Measurements from ENCODE around the gene INTU.
"Not testable (repeated sequence)": the region's sequence is repeated elsewhere in the genome, so short reads cannot be mapped to it uniquely, and the experiment has no call there.

INTU gene

DNA sequence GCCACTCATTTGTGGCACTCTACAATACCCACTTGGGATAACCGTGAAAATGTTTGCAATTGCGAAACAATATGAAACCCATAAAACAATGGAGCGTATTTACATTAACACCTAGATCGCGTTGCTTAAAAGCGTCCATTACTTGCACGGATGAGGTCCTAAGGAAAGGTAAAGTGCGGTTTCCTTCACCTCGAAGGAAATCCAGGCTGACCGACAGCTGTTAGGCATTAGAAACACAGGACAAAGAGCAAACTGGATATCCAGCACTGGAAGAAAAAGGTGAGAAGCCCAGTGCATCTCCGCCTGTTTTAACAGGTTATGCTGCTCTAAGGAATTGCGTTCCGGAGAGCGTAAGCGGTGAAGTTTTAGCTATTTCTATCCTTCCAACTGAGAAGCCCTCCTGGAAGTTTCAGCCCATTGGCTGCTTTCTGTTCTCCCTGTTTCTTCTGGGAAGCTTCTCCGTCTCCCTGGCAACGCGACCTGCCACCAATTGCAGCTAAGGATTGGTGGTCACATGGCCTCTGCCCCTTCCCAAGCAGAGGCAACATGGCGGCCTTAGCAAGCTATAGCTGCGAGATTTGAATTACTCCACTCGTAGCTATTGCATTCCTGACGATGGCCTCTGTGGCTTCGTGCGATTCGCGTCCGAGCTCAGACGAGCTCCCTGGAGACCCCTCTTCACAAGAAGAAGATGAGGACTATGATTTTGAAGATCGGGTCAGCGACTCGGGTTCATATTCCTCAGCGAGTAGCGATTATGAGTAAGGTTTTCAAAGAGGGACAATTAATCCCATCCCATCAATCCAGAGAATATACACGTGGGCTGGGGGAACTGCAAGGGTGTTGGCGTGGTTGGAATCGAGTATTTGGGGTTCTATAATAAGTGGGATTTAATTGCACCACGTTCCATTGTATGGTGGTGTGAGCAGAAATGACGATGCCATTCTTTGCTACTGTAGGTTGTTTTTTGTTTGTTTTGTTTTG, at the start of gene INTU:
TSS of gene INTU (plus strand) at position 538 of the 984 bp plus-strand sequence. CDS start at position 616, 78 bp downstream.
- peak; percentile 89 for DNase-seq (ENCODE audit: low read depth, low spot score)

DNA sequence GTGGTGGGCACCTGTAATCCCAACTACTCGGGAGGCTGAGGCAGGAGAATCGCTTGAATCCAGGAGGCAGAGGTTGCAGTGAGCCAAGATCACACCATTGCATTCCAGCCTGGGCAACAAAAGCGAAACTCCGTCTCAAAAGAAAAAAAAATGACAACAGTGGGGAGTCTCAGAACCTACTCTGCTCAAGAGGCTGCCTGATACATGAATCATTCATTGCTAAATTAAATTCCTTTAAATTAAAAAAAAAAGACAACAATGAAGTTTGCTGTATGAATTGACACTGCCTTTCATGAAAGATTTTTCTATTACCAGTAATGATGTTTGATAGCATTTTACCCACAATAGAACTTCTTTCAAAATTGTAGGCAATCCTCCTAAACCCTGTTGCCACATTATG, 46.3 kb upstream of the INTU start:
- DNase-seq (ENCODE audit: low read depth, low spot score): not testable (repeated sequence)

DNA sequence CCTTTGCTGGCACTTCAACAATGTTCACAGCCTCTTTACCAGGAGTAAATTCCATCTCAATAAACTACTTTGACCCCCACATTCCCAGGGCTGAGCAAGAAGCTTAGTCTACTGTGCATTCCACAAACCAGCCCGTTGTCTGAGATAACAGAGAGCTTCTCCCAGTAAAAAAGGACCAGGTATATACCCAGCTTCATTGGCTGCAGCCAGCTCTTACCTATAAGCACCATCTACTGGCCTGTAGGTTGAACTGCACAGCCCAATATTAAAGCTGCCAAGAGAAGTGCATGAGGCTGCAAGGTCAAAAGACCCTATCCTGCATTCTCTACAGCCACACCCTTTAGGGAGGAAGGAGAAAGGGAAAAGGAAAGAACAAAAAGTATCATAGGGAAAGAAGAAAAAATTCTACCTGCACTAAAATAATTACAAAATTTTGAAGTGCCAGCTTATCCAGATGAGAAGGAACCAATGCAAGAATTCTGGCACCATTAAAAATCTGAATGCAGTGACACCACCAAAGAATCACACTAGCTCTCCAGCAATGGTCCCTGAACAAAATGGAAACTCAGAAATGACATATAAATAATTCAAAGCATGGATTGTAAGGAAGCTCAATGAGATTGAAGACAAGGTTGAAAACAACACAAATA, 45.7 kb upstream of the INTU start:
- DNase-seq (ENCODE audit: low read depth, low spot score): peak; percentile 64

DNA sequence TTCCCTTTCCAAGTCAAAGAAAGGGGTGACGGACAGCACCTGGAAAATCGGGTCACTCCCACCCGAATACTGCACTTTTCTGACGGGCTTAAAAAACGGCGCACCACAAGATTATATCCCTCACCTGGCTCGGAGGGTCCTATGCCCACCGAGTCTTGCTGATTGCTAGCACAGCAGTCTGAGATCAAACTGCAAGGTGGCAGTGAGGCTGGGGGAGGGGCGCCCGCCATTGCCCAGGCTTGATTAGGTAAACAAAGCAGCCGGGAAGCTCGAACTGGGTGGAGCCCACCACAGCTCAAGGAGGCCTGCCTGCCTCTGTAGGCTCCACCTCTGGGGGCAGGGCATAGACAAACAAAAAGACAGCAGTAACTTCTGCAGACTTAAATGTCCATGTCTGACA, 43.6 kb upstream of the INTU start:
- not testable (repeated sequence) for DNase-seq (ENCODE audit: low read depth, low spot score)

DNA sequence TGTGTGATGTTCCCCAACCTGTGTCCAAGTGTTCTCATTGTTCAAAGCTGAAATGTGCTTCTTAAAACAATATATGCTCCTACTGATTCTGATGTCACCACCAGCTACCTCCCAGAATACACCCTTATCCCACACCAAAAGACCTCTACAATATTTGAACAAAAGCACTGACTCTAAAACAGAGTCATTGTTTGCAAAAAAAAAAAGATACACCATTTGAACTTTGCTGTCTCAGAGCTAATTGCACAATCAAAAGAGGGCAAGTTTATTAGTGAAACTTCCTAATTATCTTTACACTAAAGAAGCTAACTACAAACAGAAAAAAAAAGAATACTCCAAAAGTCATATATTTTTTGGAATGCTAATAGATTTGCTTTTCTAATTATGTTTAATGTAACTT, 34.1 kb upstream of the INTU start:
- no peak for DNase-seq (ENCODE audit: low read depth, low spot score)

DNA sequence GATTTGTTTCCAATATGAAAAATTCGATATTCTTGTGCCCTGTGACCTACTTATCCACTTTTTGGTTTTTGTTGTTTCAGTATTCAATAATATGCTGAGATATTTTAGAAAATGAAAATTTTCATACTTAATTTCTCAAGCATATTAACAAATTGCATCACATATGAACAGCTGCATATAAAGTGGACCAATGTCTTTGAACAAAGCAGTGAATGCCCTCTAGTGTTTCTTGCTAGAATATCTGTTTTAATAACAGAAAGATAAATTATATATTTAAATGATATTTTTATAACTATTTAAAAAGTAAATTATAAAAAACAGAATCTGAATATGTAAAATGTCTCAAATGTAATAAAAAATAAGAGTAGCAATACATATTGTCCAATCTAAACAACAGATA, 31.7 kb upstream of the INTU start:
- no peak for DNase-seq (ENCODE audit: low read depth, low spot score)

DNA sequence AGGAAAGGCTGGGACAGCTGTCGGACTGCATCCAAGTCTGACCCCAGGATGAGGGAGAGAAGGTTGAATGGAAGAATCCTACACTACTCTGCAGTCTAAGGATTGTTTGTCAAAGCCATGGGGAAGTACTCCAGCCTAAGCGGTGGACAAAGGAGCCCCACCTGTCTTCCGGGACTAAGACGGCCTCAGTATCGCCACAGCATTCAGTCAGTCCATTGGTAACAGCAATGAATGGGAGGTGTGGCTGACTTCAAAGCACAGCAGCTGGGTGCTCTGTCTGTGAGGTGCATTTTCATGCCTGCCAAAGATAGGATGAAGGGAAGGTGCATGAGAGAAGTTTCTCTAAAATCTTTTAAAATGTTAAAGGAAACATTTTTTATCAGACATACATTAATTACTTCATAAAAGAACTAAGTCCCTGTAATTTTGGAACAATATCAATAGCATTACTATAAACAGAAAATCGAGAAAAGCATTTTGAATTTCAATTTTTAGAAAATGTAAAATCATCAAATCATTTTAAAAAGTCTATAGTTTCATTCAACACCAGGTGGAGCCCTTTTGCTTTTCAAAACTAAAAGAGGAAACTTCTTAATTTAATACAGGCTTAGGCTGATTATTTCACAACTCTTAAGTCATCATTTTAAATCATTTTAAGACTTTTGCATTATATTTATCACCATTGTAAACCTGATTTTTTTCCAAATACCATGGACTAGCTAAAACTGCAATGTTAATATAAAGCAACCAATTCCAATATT, 27.6 kb upstream of the INTU start:
- DNase-seq (ENCODE audit: low read depth, low spot score): peak; percentile 91

DNA sequence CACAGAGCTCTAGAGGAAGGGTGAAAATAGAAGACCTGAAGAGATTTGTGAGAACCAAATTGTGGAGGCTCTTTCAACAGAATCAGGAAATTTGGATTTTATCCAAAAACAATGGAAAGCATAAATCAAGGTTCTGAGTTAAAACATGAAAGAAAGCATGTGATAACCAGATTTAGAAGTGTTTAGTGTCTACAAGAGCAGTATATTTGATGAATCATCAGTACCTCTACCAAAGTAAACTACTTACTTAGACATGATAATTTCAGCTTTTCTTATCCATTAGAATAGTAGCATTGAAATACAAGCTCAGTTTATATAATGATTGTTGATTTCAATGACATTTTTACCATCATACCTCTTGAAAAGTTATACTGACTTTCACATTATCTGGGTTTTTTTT, 25.9 kb upstream of the INTU start:
- DNase-seq (ENCODE audit: low read depth, low spot score): no peak

DNA sequence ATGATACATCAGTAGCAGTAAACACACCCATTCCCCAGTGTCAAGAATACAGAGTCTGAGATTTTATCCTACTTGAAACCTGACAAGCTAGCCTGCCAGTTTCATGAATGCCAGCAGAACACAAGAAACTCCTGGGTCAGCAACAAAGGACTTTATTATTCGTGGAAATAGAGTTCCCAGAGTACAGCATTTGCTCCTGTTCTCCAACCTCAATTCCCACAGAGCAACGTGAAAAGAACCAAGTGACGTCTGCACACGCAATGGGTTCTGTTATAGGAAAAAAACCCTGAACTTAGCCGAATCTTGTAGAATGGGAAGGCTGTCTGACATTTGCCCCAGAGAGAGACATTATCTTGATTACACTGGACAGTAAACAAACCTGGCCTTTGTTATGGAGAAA, 23.3 kb upstream of the INTU start:
- DNase-seq (ENCODE audit: low read depth, low spot score): no peak

DNA sequence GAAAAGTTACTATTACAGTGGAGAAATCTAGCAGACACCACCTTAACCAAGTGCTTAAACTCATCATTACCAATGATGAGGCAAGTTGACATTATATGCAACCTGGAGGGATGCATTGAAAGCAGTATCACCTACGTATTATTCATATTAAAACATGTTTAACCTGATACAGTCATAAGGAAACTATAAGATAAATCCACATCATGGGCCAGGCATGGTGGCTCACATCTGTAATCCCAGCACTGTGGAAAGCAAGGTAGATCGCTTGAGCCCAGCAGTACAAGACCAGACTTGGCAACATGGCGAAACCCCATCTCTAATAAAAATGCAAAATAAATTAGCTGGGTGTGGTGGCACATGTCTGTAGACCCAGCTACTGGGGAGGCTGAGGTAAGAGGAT, 22.3 kb upstream of the INTU start:
- no peak for DNase-seq (ENCODE audit: low read depth, low spot score)

DNA sequence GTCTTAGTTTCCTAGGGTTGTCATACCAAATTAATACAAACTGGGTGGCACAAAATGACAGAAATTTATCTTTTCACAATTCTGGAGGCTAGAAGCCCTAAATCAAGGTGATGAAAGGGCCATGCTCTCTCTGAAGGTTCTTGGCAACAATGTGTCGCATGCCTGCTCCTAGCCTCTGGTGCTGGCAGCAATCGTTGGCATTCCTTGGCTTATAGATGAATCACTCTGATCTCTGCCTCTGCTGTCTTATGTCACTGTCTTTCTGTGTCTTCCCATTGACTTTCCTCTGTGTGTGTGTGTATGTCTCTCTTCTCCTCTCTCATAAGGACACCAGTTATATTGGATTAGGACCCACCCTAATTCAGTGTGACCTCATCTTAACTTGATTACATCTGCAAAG, 15.9 kb upstream of the INTU start:
- no peak for DNase-seq (ENCODE audit: low read depth, low spot score)

DNA sequence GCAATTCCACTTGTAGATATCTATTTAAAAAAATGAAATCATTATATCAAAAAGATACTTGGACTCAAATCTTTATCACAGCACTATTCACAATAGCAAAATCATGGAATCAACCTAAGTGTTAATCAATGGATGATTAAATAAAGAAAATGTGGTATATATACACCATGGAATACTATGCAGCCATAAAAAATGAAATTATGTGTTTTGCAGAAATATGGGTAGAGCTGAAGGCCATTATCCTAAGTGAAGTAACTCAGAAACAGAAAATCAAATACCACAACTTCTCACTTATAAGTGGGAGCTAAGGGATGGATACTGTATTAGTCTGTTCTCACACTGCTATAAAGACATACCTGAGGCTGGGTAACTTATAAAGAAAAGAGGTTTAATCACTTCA, 14.3 kb upstream of the INTU start:
- DNase-seq (ENCODE audit: low read depth, low spot score): no peak

DNA sequence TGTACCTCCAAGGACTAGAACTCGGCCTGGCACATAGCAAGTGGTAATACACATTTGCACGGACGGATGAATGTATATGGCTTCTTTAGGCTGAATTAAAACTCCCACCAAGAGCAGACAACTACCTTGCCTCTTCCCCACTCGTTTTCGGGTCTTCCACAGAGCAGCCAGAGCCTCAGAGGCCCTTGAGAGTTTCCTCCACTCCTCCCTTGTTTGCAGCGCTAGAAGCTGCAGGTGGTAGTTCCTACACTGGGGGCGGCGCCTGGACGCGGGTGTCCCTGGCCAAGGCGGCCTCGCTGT, 10.2 kb upstream of the INTU start:
- no peak for DNase-seq (ENCODE audit: low read depth, low spot score)

DNA sequence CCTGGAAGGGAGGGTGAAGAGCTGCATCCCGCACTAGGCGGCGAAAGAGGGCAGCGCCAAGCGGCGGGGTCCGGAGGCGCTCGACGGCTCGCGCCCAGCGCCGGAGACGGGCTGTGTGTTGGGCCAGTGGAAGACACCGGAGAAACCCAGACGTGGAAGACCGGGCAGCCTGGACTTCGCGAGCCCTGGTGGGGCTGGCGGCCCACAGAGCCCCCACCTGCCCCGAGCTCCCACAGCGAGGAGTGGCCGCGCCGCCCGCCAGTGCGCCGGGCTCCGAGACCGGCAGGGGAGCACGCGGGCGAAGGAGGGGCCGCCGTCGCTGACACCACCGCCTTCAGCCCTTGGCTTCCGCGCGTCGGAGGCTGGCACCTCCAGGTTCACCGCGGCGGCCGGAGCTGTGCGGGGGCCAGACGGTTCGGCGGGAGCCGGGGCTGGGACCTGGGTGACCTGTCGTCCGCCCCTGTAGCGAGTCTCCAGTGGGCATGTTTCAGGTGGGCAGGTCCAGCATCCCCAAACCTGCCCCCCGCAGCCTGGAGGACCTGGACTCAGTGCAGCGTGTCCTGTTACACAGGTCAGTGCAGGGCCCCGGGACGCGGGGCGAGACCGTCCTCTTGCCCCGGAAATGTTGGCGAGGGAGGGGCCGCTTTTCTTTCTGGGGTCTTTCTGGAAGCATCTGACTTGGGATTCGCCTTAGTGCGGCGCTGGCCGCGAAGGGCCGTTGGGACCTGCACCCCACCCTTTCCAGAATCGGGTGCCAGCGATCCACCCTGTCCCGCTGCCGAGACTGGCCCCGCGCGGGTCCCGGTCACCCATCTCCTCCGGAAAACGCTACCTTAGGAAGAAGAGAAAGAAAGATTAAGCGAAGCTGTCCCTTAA, 9.6 kb upstream of the INTU start:
- DNase-seq (ENCODE audit: low read depth, low spot score): peak; percentile 35

DNA sequence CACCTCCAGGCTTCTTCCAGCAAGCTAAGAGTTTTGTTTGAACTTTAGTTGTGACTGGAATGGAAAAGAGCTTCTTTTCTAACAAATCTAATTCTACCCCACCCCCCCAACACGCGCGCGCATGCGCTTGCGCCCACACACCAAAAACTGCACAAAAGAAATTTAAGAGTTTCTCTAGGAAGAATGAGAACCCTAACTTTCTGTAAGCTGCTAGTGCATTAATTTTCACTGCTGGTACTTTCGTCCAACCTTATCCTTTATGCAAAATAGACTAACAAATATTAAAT, 9.0 kb upstream of the INTU start:
- no peak for DNase-seq (ENCODE audit: low read depth, low spot score)

DNA sequence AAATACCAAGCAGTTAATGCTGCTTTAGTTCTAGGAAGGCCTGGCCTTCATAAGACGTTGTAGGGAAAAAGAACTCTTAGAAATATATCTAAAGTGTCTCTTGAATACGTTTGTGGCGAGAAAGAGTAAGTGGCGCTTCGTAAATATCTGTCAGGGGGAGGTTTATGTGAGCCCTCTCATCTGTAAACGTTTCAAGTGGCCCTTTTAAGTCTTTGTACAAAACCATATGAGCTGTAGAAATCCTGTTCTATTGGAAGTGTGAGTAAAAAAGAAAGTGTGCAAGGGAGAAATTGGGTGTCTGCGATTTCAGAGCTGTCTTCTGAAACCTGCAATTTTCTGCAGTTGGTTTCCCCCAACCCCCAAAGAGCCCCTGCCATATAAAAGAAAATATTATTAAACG, 8.6 kb upstream of the INTU start:
- DNase-seq (ENCODE audit: low read depth, low spot score): no peak

DNA sequence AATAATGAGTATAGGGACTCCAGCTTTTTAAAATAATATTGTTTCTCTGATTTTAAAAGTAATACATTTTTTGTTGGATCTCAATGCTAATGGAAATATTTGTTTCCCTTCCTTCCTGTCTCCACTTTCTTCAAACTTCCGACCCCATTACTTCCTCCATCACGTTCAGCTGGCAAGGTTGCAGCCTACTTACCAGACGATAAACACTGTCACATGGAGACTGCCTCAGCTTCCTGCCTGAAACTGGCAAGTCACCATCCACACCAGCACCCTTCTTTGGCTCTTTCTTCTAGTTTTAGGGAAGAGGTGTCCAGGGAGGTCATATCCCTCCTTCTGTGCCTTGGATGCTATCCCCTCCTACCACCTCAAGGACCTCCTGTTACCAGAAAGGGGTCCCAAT, 3.4 kb upstream of the INTU start:
- no peak for DNase-seq (ENCODE audit: low read depth, low spot score)

DNA sequence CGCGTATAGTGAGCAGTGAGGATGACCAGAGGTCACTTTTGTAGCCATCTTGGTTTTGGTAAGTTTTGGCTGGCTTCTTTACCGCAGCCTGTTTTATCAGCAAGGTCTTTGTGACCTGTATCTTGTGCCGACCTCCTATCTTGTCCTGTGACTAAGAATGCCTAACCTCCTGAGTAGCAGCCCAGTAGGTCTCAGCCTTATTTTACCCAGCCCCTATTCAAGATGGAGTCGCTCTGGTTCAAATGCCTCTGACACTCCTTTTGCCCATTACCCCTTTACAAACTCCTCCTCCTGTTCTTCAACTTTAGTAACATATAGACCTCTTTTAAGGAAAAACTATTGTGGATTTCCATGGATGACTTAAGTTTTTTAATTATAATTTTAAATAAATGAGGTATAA, 2.6 kb upstream of the INTU start:
- DNase-seq (ENCODE audit: low read depth, low spot score): no peak

DNA sequence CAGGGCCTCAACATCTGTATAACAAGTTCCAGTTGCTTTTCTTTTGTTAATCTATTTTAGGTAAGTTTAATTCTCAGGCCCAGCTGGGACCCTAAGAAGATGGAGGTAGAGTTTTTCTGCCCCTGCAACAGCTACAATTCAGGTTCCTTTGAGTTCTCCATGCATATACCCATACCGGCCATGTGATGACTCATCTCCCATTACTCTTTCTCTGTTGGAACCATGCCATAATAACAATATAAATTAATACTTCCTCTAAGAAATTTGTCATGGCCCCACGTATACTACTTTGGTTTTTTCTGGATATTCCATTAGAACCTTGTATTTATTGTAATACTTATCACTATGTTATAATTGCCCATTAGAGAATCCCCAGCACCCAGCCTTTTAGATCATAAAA, 1.3 kb upstream of the INTU start:
- no peak for DNase-seq (ENCODE audit: low read depth, low spot score)

DNA sequence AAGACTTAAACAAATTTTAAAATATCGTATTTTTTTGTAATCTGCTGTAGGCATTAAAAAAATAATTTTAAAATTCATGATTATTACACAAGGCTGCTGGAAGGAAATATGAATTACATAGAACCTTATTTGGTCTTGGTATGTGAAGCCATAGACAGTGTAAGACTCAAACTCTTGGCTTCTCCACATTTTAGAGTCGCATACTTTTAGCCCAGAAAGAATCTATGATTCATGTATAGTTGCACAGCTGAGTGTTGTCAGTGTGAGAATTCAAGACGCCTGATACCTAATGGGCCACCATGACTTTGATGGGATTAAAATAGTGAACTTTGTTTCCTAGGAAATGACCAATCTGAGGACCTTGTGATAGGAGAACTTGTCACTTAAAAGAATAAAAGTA, 1.4 kb downstream of the INTU start:
- no peak for DNase-seq (ENCODE audit: low read depth, low spot score)

DNA sequence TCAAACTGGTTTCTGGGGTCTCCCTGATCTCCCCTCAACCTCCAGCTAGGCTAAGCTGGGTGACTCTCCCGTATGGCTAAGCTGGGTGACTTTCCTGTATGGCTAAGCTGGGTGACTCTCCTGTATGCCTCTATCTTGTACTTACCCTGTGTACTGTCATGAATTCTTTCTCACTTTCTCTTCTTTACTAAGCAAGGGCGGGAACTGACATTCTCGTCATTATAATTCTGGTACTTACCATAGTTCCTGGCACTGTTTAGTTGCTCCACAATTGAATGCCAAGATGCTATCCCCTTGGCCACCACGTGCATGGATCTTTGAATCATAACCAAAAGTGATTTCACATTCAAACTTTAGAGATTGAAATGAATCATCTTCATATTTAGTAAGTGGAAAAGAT, 8.8 kb downstream of the INTU start:
- DNase-seq (ENCODE audit: low read depth, low spot score): no peak

DNA sequence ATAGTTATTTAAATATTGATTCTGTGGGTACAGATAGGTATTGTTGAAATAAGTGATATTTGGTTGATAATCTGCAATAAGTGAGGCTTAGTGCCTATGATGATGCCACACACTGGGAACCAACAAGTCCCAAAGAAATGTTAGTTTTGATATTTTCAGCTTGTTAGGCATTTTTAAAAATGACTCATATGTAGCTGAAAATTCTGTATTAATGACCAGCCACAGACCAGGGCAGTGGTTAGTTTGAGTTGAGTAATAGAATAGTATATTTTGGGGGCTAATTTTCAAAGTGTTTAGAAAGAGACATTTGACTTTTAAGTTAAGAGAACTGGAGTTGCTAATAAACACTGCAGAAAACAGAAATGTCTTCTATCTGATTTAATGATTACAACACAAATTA, 9.4 kb downstream of the INTU start:
- no peak for DNase-seq (ENCODE audit: low read depth, low spot score)
